ENCODE data around the gene CCDC197.

GRCh38 chr14:94031883-94032279 is 34.8 kb downstream of the CCDC197 start:
- TF ChIP-seq EZH2 (IDR thresholded peaks at IDR 0.05; ENCODE audit: borderline replicate concordance, insufficient read depth, low read depth, low read length, poor library complexity, severe bottlenecking) (no peak), CTCF (IDR thresholded peaks at IDR 0.05) (no peak)

All from B cell (primary cell).